ENCODE measurements around the gene LSMEM2.

- no peak for TF ChIP-seq HDAC2 (IDR thresholded peaks at IDR 0.05)
- no peak for TF ChIP-seq POLR2A (IDR thresholded peaks at IDR 0.05; ENCODE audit: low read length)
- no peak for TF ChIP-seq CTCF (IDR thresholded peaks at IDR 0.05)
- TF ChIP-seq, protein P1, sequence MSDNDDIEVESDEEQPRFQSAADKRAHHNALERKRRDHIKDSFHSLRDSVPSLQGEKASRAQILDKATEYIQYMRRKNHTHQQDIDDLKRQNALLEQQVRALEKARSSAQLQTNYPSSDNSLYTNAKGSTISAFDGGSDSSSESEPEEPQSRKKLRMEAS (IDR thresholded peaks at IDR 0.05) = no peak
- no peak for TF ChIP-seq MYC (IDR thresholded peaks at IDR 0.05; ENCODE audit: borderline replicate concordance, low read length)
- no peak for TF ChIP-seq RNF2 (IDR thresholded peaks at IDR 0.05; ENCODE audit: borderline replicate concordance, low read depth)
- no peak for TF ChIP-seq CHD4 (IDR thresholded peaks at IDR 0.05; ENCODE audit: borderline replicate concordance)
- no peak for TF ChIP-seq REST (IDR thresholded peaks at IDR 0.05)
- no peak for TF ChIP-seq ESRRA (IDR thresholded peaks at IDR 0.05; ENCODE audit: borderline replicate concordance, low read length)
- TF ChIP-seq PBX3 (IDR thresholded peaks at IDR 0.05) = no peak
- TF ChIP-seq KDM1A (IDR thresholded peaks at IDR 0.05; ENCODE audit: low read depth) = no peak
Observed at GRCh38 chr3:50273689-50274065, 5.2 kb upstream of the LSMEM2 start.

Data from A549 (cell line).